Measurements from ENCODE around the gene ESYT1. TPM values are rescaled to one million over a fixed set of nuclear protein-coding genes. Genes with fewer than 3 reads are reported as not detected.

Gene ESYT1
- total RNA-seq, 1 experiment from 2014 or later = 111 TPM

- no peak overlapping the region for H4K5ac ChIP-seq (ENCODE audit: insufficient read length, low read depth, low read length)
- WGBS (ENCODE audit: extremely low coverage, insufficient read length, low lambda C conversion rate) = no CpG with 5 or more reads among the region's 6 CpGs
- H4K8ac ChIP-seq (replicated peaks; ENCODE audit: insufficient read length, low read depth, low read length) = no peak overlapping the region
- H3K23ac ChIP-seq (ENCODE audit: insufficient read length, low read depth, low read length) = no peak overlapping the region
- no peak overlapping the region for H2BK20ac ChIP-seq (ENCODE audit: low read depth, low read length, poor library complexity, severe bottlenecking)
- no peak overlapping the region for H3K18ac ChIP-seq (ENCODE audit: insufficient read length, low read depth, low read length)
- Mint-ChIP-seq H3K36me3 (ENCODE audit: insufficient read depth in 1 of 3, low read depth in 3 of 3) (peaks cover 77 to 93% (median 91%) of the 10 kb centered on the region in 3 experiments), H3K27ac (no peak overlapping the region; a peak in 1 of 7 replicates), H3K4me1 (peaks cover 4% of the 10 kb centered on the region in 2 experiments), H3K4me3 (no peak overlapping the region), H3K9me3 (no peaks in the 10 kb centered on the region; a peak in 1 of 5 replicates), H3K27me3 (ENCODE audit: low read depth) (no peaks in the 10 kb centered on the region)
- H2BK120ac ChIP-seq (ENCODE audit: low read depth, low read length, poor library complexity, severe bottlenecking) = no peak overlapping the region
- no peak overlapping the region for H2BK15ac ChIP-seq (ENCODE audit: low read depth, low read length)
- H2BK12ac ChIP-seq (ENCODE audit: insufficient read length, low read depth, low read length) = no peak overlapping the region
- no peaks in the 10 kb centered on the region for H3K9me3 ChIP-seq (ENCODE audit: control insufficient read depth, low read depth, low read length)
- H4K20me1 ChIP-seq (ENCODE audit: control insufficient read depth, insufficient read depth, insufficient read length) = no peaks in the 10 kb centered on the region
- no peak overlapping the region for H3K56ac ChIP-seq (ENCODE audit: insufficient read length, low read depth, low read length)
- TF ChIP-seq CTCF (conservative IDR thresholded peaks at IDR 0.05) = no peak
- no peaks in the 10 kb centered on the region for H3K27me3 ChIP-seq (ENCODE audit: insufficient read depth, low read length)
- H2BK5ac ChIP-seq (ENCODE audit: insufficient read length, low read length) = no peak overlapping the region
- H3K27ac ChIP-seq (ENCODE audit: insufficient read length, low read depth, low read length) = no peak overlapping the region
- no peaks in the 10 kb centered on the region for H3K79me1 ChIP-seq (ENCODE audit: insufficient read depth, low read depth, low read length, poor library complexity, severe bottlenecking)
- H3K79me2 ChIP-seq (ENCODE audit: insufficient read depth, low read length) = no peaks in the 10 kb centered on the region
- no peak overlapping the region for H3K14ac ChIP-seq (ENCODE audit: insufficient read depth, low read length)
- no peak overlapping the region for H2AFZ ChIP-seq (ENCODE audit: low read length)
- no peak overlapping the region for H3T11ph ChIP-seq (ENCODE audit: low read length)
- no peak overlapping the region for H4K91ac ChIP-seq (ENCODE audit: insufficient read length, low read depth, low read length)
- no peak overlapping the region for H3K4ac ChIP-seq (ENCODE audit: low read depth, low read length)
- H3K4me2 ChIP-seq (ENCODE audit: insufficient read depth, insufficient read length, low read length) = no peak overlapping the region
- H3K23me2 ChIP-seq (ENCODE audit: insufficient read length, low read depth, low read length, poor library complexity, severe bottlenecking) = no peaks in the 10 kb centered on the region
- H3K9ac ChIP-seq (ENCODE audit: extremely low read depth, insufficient read length, low read length) = no peak overlapping the region
- H3K4me1 ChIP-seq (ENCODE audit: insufficient read depth, low read length) = no peaks in the 10 kb centered on the region
- no peak overlapping the region for H2AK5ac ChIP-seq (ENCODE audit: insufficient read length, low read length)
- DNase-seq = no peak
These were observed 6.8 kb downstream of the ESYT1 start for GRCh38 chr12:56134897-56135296.
